SK-MEL-5 (cell line): ENCODE measurements around the gene ABL1. TPM values are rescaled to one million over a fixed set of nuclear protein-coding genes. Genes with fewer than 3 reads are reported as not detected.

Experiments
- DNase-seq: peaks from one replicate; pipeline ENCODE4 v3.0.0-alpha.2; 2016; ENCODE audit warnings: low read depth, low spot score
- in situ Hi-C: cut with HindIII; loops from 2 replicates; pipeline ENCODE4 v1.10.0; 2016; ENCODE audit warnings: low sequenced_read_pairs, high pct_unique_total_duplicates, low pct_unique_long_range_greater_than_20kb
- total RNA-seq: library from RNA; depleted of rRNA; stranded (reverse); fragments of >200 nt; shearing (Covaris generic); gene quantifications from 2 replicates; pipeline ENCODE4 v1.2.3, GENCODE V29; 2014

ABL1 gene
- total RNA-seq, 1 experiment from 2014 or later, result 20.3 TPM

GRCh38 chr9:130879863-130880411, 44.9 kb downstream of the ABL1 start:
- in situ Hi-C loops, result no loop called here

GRCh38 chr9:130880599-130881220, 45.7 kb downstream of the ABL1 start:
- in situ Hi-C loops, result no loop called here
- no peak for DNase-seq

More at GRCh38 chr9:130879863-130880411, 44.9 kb downstream of the ABL1 start:
- DNase-seq, result no peak

GRCh38 chr9:130881516-130881915, 46.5 kb downstream of the ABL1 start:
- in situ Hi-C loops, result no loop called here
- DNase-seq, result no peak

- DNase-seq, result no peak
- in situ Hi-C loops, result no loop called here
Observed at GRCh38 chr9:130882696-130883225, 47.7 kb downstream of the ABL1 start.

GRCh38 chr9:130883479-130883878, 48.4 kb downstream of the ABL1 start:
- in situ Hi-C loops, result no loop called here
- DNase-seq, result no peak

- in situ Hi-C loops, result no loop called here
- DNase-seq, result no peak
Observed at GRCh38 chr9:130884111-130884531, 49.1 kb downstream of the ABL1 start.

GRCh38 chr9:130884542-130885483, 49.8 kb downstream of the ABL1 start:
- in situ Hi-C loops, result no loop called here
- no peak for DNase-seq

GRCh38 chr9:130885484-130886375, 50.7 kb downstream of the ABL1 start:
- in situ Hi-C loops, result no loop called here
- no peak for DNase-seq

GRCh38 chr9:130886981-130887380, 51.9 kb downstream of the ABL1 start:
- in situ Hi-C loops, result no loop called here
- no peak for DNase-seq

GRCh38 chr9:130887494-130888144, 52.6 kb downstream of the ABL1 start:
- in situ Hi-C loops, result no loop called here
- DNase-seq, result no peak

GRCh38 chr9:130888146-130888885, 53.3 kb downstream of the ABL1 start:
- in situ Hi-C loops, result no loop called here
- no peak for DNase-seq

- no peak for DNase-seq
- in situ Hi-C loops, result no loop called here
Observed at GRCh38 chr9:130890124-130890523, 55.1 kb downstream of the ABL1 start.

GRCh38 chr9:130890870-130891687, 56.0 kb downstream of the ABL1 start:
- in situ Hi-C loops, result no loop called here

GRCh38 chr9:130891688-130892476, 56.8 kb downstream of the ABL1 start:
- DNase-seq, result no peak

More at GRCh38 chr9:130890870-130891687, 56.0 kb downstream of the ABL1 start:
- no peak for DNase-seq

More at GRCh38 chr9:130891688-130892476, 56.8 kb downstream of the ABL1 start:
- in situ Hi-C loops, result no loop called here
